NCI-H2107 treated with DMSO at 0.1 percent for 48 hours (cell line): ENCODE results near the gene ID1.
"Not testable (repeated sequence)": the region's sequence is repeated elsewhere in the genome, so short reads cannot be mapped to it uniquely, and the experiment has no call there.

Experiments
- DNase-seq: peaks from one replicate; lab custom pipeline; 2025; ENCODE audit not compliant: unreplicated experiment; lab: John Stamatoyannopoulos, UW

ID1 gene

DNA sequence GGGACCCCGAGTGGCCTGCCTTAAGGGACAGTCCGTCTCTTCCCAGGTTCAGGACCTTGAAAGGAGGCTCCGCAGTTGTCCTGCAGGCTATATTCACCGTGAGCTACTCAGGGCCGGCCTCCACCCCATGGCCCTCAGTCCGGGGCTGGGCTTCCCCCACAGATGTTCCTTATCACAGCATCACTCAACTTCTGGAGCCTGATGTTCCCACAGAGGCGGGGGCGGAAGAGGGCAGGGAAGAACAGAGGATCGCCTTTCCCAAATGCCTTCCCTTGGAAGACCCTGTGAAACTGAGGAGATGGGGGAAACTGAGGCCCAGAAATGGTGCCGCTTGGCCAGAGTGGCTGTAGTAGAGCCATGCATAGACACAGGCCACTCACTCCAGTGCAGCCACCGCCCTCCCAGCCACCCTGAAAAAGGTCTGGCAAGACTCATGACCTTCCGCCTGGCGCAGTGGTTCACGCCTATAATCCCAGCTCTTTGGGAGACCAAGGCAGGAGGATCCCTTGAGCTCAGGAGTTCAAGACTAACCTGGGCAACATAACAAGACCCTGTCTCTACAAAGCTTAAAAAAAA lies 28.3 kb downstream of the ID1 start:
- no peak for DNase-seq

GRCh38 chr20:31637660-31638059 lies 32.6 kb downstream of the ID1 start, which contains the start of gene COX4I2:
Gene COX4I2 (plus strand): TSS chr20:31637912. CDS start chr20:31639018, 1,106 bp downstream.
- no peak for DNase-seq

DNA sequence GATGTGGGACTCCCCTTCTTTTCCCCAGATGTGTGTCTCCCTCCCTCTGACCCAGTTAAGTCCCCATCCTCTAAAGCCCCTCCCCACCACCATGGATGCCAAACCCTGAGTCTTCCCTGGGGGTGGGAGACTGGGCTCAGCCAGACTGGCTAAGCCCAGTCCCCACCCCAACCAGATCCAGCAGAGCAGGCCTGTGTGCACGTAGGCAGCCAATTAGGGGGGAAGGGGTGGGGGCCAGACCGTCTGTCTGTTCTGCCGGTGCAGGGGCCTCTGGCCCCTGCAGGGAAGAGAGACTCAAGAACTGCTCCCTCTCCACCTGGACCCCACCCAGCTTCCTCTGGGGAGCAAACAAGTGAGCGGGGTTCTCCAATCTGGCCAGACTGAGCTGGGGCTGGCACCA lies 33.2 kb downstream of the ID1 start:
- no peak for DNase-seq

DNA sequence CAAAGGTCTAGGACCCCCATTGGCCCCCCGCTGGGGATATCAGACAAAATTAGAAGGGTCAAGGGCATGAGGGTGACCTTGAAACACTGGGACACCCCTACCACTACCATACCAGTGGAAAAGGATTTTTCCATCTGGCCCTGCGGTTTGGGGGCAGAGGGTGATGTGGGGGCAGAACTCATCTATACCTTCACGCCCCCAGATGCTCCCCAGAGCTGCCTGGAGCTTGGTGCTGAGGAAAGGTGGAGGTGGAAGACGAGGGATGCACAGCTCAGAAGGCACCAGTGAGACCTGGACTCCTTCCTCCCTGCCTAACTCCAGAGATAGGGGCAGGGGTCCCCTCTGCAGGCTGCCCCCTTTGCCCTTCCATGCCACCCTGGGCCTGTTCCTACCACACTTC lies 33.7 kb downstream of the ID1 start:
- no peak for DNase-seq

DNA sequence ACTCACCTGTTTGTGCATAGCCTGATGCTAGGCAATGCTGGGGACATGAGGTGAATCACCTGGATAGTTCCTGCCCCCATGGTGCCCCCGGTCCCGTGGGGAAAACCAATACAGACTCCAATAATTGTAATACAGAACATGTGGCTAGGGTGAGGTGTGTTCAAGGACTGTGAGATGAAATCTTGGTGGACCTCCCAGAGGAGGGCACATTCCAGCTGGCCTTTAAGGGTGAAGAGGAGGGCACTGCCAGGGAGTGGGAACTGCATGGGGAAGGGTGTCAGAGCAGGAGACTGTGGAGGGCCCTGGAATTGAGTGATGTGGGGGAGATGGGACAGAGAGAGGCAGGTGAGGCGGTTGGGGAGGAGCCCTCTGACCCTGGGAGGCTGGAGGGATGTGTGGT lies 35.2 kb downstream of the ID1 start:
- DNase-seq: no peak

GRCh38 chr20:31641391-31641790 lies 36.3 kb downstream of the ID1 start:
- no peak for DNase-seq

- no peak for DNase-seq
These were observed 37.7 kb downstream of the ID1 start for GRCh38 chr20:31642837-31643236.

DNA sequence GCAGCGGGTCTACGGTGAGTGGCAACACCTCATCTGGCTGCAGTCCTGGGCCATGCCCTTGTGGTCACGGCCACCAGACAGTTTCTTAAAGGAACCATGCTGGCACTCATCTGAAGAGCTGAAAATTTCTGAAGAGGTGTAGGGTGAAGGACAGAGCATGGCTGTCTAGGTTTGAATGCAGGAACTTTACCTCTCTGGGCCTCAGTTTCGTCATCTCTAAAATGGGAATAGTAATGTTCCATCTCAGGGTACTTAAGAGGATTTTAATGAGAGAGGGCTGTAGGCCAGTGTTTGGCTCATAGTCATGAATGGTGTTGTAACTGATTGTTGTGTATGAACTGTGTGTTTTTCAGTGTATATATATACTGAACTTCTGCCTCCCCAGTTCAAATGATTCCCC lies 38.4 kb downstream of the ID1 start:
- DNase-seq: no peak

- no peak for DNase-seq
These were observed 39.6 kb downstream of the ID1 start for GRCh38 chr20:31644701-31645100.

GRCh38 chr20:31648104-31648503 lies 43.0 kb downstream of the ID1 start:
- DNase-seq: not testable (repeated sequence)

GRCh38 chr20:31652917-31653396 lies 47.9 kb downstream of the ID1 start:
- no peak for DNase-seq

DNA sequence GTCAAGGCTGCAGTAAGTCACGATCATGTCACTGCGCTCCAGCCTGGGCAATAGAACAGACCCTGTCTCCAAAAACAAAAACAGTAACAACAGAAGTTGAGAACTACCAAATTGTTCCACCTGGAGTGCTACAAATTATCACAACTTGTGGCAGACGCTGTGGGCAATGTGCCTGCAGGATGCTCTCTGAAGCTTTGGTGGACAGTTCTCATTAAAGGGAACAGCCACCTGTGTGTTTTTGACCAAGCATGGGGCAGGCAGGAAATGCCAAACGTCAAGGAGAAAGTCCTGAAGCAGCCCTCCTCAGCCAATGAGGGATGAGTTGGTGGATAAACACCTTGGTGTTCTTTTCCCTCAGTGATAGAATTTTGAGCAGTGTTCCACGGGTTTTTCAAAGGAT lies 48.5 kb downstream of the ID1 start:
- DNase-seq: no peak

GRCh38 chr20:31654534-31654933 lies 49.4 kb downstream of the ID1 start:
- DNase-seq: no peak
